KG1 (cell line): ENCODE data around the gene PTPRT.

Experiments used
- DNase-seq: peaks from one replicate; lab custom pipeline; 2025; lab: John Stamatoyannopoulos, UW

PTPRT gene

GRCh38 chr20:42974347-42974746 is 215.4 kb downstream of the PTPRT start:
- no peak for DNase-seq

- no peak for DNase-seq
Observed at GRCh38 chr20:42972591-42972990, 217.1 kb downstream of the PTPRT start.

DNA sequence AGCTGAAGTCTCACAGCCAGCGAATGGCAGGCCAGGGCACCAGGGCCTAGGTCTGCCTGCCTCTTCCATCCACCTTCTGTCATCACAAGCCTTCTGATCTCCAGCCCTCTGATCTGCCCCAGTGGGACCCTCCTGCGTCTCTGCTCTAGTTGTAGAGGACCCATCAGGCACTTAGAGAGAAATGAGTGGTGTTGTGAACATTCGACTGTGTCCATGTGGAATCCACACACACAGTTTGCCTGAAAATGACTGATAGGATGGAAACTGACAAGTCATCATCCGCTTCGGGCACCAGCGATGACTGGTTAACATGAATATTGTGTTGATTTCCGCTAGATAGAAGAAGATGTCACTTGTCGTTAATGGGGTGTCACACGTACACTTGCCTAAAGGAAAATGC is 221.0 kb downstream of the PTPRT start:
- DNase-seq, result no peak

DNA sequence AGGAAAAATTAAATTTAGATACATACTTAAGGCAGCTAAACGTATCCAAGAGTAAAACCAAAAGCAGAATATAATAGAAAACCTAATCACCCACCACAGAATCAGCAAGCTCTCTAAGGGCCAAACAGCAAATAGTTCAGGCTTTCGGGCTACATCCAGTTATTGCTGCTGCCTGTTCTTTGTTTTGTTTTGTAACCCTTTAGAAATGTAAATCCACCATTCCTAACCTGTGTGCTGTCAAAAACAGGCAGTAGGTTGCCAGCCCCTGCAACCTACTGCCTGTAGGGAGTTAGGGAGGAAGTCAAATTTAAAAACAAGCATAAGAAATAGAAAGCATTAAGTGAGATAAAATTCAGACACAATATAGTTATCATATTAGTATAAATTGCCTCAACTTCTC is 225.9 kb downstream of the PTPRT start:
- DNase-seq, result no peak

GRCh38 chr20:42961771-42962170 is 227.9 kb downstream of the PTPRT start:
- no peak for DNase-seq

DNA sequence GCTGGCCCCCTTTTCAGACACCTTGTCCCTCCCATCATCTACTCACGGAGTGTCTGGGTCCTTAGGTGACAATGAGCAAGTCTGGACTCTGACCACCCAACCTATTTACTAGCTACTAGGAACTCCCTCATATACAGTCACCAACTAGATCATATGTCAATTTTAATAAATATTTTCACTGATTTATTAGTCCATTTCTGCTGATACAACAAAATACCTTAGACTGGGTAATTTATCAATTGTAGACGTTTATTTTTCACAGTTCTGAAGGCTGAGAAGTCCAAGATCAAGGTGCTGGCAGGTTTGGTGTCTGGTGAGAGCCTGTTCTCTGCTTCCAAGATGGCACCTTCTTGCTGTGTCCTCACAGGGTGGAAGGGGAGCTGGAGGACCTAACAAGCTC is 229.7 kb downstream of the PTPRT start:
- DNase-seq, result no peak

DNA sequence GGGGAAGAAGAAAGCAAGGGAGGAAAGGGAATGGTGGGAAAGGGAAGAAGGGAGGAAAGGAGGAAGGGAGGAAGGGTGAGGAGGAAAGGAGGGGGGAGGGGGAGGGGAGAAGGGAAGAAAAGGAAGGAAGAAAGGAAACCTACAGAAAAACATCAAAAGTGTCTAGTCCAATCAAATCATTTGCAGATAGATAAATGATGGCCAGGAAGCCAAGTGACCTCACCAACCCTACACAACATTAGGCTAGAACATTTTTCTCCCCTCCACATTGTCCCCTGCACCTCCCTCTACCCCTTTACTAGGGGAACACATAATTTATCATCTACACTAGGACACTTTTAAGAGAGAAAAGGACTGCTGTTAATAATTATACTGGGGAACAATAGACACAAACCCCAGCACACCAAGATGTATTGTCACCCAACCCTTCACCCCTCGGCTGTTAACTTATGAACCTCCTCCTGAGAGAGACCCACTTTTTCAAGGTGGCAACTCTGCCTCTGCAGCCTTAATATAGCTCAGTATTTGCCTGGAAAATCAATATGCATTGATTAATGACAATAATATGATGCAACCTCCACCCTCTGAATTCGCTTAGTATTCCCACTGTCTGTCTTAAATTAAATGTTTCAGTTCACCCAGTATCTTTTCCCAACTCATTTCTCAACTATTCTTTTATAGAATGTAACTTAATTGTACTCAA is 231.2 kb downstream of the PTPRT start:
- no peak for DNase-seq

DNA sequence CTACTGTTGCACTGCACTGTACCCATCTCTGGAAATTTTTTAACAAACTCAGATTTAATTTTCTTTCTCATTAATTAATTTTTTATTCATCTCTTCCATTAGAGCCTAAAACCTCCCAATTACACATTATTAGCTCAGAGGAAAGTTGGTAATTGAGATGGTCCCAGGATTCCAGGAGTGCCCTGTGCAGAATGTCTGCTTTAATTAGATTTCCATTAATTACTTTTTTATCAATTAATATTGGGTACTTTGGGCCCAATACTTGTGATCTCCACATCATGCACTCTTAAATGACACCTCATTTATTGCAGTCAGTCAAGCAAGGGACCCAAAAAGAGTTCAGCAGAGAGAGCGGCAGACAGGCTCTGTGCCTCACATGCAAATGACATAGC is 232.0 kb downstream of the PTPRT start:
- DNase-seq, result no peak

GRCh38 chr20:42957018-42957703 is 232.5 kb downstream of the PTPRT start:
- no peak for DNase-seq

DNA sequence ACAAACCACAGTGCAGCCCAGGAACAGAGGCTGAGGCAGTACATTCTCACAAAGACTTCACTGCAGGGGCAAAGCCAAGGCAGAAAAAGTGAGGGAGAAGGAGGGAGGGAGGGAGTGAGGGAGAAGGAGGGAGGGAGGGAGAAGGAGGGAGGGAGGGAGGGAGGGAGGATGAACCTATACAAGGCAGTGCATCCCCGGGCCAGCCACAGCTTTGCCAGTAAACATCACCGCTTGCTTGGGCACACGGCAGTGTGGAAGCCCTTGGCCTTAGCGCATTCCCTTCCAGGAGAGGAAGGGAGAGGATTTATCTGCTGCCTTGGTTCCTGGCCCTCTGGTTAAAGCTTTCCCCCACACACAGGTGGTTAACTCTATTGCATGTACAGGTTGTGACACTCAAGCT is 234.0 kb downstream of the PTPRT start:
- no peak for DNase-seq

DNA sequence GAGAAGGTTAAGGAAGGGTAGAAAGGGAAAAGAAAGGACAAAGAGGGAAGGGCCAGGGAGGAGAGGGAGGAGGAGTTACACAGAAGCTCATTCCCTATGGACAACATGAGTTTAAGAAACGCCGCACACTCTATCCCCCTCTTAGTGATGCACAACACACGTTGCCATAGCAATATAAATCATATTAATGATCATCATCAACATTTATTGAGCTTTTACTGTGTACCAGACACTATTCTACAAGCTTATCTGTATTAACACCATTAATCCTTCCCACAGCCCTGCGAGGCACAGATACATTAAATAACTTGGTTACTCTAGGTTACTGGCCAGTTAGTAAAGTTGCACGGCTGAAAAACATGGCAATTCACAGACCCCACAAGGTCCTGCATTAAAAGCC is 234.8 kb downstream of the PTPRT start:
- DNase-seq, result no peak

DNA sequence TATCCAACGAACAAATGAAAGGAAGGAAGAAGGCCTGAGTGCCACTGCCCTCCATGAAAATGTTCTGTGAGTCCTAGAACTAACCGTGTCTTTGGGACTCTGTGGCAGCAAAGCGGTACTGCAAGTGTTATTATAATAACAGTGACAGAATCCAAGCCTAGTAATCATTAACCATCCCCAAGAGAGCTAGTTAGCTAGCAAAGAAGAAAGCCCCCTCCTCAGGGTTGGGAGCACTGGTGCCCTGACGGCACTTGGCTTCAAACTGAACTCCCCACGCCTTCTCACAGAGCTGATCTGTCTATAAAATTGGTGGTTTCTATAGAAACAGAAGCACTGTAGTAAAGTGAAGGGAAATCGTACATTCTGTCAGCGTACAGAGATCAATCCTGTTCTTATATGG is 239.8 kb downstream of the PTPRT start:
- DNase-seq, result no peak

DNA sequence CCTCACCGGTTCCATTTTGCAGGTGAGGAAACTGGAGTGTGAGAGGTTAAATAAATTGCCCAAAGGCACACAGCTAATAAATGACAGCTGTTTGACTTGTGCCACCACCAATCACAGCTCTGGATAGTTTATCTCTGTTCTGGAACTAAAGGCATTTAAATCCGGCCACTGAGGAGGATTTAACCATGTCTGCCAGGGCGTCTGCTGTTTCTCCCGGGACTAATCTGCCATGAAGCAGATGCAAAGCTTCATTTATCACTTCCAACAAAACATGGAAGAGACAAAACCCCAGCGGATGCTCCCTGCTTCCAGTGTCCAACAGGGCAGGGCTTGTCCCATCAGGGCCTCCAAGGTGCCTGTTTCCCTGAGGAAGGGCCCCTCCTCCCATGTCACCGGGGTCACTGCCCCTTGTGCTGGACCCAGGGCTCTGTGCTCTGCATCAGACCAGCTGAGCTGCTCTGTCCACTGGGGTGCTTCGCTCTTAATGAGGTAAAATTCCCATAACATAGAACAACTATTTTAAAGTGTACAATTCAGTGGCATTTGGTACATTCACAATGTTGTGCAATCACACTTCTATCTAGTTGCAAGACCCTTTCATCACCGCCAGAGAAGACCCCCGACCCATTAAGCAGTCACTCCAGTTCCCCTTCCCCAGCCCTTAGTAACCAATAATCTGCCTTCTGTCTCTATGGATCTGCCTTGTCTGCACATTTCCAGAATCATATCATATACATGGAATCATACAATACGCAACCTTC is 244.3 kb downstream of the PTPRT start:
- no peak for DNase-seq

DNA sequence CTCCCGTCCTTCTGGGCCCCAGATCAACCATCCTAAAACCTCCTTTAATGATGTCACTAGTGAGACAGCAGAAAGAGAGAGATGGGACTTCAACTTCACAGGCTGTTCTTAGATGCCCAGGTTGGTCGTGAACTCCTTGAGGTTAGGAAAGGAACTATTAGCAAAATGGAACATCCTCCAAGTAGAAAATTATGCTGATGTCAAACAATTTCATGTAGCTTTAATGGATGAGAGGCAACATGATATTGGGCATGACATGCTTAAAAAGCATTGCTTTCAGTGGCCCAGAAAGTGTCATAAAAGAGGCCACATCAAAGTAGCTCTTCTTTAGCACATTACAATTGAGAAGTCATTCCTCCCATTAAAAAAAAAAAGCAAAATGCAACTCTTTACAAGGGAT is 248.1 kb downstream of the PTPRT start:
- DNase-seq, result no peak

- DNase-seq, result no peak
Observed at GRCh38 chr20:42938441-42939205, 251.1 kb downstream of the PTPRT start.

GRCh38 chr20:42936482-42936881 is 253.2 kb downstream of the PTPRT start:
- no peak for DNase-seq

DNA sequence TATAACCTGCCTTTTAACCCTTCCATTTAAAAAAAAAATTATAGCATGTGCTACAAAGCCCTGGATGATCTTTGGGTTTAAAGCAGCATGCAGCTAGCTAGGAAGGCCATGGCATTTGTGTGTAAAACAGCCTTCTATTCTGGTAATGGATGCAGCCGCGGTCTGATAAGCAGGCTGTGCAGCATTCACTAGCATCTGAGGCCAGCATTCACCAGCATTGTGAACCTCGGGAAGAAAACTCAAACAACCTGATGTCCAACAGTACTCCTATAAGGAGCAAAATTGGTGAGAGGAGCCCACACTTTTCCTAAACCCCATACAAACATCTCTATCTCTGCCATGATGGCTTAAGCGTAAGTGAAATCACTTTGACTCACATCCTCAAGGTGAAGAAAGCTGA is 265.5 kb downstream of the PTPRT start:
- no peak for DNase-seq

DNA sequence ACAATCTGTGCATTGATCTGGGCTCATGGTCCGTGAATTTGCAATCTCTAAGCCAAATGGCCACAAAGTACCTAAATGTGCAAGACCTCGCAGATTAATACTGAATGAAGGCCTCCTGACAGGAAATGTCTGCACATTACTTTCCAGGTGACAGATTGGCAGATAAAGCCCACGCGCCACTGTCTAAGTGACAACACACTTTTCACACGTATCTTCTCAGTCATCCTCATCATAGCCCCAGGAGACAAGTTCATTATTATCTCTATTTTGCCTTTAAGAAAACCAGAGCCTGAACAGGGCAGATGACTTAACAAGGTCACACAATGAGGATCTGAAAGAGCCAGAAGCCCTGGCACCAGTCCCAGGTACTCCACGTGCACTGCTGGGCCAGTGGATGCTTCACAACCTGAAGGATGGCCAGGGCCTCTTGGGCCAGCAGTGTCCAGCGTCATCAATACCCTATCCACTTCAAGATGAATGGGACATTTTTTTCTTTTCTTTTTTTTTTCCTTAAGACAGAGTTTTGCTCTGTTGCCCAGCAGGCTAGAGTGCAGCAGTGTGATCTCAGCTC is 266.3 kb downstream of the PTPRT start:
- DNase-seq, result no peak

DNA sequence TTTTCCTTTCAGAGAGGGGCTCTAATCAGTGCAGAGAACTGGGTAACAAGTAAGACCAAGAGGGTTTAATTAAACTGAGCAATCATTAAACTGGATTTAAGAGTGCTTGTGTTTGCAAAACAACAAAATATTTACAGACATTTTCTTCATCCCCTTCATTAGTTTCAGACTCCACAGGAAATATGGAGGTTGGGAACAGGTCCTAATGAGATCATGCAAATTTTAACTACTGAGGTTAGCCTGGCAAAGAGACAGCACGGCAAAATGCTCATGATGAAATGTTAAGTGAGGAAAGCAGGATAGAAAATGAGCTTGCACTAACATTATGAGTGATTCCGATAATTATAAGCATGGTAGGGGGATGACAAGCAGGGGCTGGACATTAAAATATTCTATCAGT is 268.9 kb downstream of the PTPRT start:
- no peak for DNase-seq

- DNase-seq, result no peak
Observed at GRCh38 chr20:42919316-42919715, 270.4 kb downstream of the PTPRT start.

DNA sequence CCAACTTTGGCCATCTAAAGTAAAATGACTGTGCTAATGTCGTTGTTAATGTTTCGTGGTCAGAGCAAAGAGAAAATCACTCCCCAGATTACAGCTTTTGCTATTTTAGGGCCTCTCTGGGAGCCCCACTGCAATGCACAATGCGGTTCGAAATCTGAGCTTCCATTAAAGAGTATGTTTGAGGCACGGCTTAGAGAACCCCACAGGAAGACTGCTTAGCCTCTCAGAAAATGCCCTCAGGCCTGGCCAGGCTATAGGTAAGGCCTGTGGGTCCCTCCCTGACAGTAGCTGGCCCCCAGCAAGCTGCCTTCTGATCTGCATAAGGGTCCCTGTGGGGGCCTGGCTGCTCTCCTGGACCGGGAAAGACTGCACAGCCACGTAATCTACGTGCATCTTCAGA is 274.6 kb downstream of the PTPRT start:
- no peak for DNase-seq

GRCh38 chr20:42914302-42914701 is 275.4 kb downstream of the PTPRT start:
- DNase-seq, result no peak
